Activated CD8-positive, alpha-beta memory T cell treated with anti-CD3 and anti-CD28 coated beads for 36 hours (primary cell): Measurements from ENCODE around the gene CDH15. TPM values are rescaled to one million over a fixed set of nuclear protein-coding genes. Genes with fewer than 3 reads are reported as not detected.

Experiments used
- CTCF ChIA-PET: fragments of 350-600 bp; sonication (Branson Sonifier 250); formaldehyde crosslinking; loops from one replicate; lab custom pipeline; 2021; ENCODE audit warnings: antibody characterized with exemption; lab: Charles Lee
- POLR2A ChIA-PET: fragments of 350-600 bp; sonication (Branson Sonifier 250); formaldehyde crosslinking; loops from one replicate; lab custom pipeline; 2021; ENCODE audit warnings: antibody characterized with exemption; lab: Charles Lee
- total RNA-seq, 2 experiments: library from RNA; stranded (reverse); gene quantifications; one replicate each; pipeline ENCODE4 v1.2.3, GENCODE V29; 2021

The CDH15 gene
- total RNA-seq, 2 experiments from 2014 or later, result not detected

DNA sequence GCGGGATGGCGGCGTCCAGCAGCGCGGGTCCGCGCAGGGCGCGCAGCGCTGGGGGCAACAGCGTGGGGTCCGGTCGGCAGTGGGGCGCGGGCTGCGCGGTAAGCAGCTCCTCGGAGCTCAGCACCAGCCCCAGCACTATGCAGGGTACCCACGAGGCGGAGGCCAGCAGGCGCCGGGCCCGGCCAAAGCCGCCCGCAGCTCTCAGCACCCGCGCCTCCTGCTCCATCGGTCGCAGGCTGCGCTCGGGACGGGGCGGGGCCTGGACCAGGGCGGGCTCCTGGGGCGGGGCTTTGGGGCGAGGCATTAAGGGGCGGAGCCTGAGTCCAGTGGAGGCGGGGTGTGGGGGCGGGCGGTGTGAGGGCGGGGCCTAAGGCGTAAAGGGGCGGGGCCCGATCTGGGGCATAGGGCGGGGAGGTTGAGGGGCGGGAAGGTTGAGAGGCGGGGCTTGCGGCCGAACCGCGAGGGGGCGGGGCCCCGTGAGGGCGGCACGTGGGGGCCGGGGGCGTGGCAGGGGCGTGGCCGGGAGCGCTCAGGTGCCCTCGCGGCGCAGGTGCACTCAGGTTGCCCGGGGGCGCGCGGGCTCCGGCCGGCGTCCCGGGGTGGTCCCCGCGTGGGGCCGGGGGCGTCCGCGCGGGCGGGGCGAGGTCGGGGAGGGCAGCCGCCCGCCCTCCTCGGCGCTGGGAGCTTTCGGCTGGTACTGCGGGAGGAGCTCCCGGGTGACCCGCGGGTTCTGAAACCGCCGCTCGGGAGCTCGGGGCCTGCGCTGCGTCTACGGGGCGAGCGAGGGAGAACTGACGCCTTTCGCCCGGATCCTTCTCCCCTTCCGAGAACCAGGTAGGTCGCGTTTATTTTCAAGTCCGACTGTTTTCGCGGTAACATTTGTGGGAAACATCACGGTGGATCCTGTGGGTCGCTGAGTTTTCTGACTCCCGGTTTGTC is 30.2 kb downstream of the CDH15 start:
- ChIA-PET POLR2A (no interaction called here), CTCF (no interaction called here)

DNA sequence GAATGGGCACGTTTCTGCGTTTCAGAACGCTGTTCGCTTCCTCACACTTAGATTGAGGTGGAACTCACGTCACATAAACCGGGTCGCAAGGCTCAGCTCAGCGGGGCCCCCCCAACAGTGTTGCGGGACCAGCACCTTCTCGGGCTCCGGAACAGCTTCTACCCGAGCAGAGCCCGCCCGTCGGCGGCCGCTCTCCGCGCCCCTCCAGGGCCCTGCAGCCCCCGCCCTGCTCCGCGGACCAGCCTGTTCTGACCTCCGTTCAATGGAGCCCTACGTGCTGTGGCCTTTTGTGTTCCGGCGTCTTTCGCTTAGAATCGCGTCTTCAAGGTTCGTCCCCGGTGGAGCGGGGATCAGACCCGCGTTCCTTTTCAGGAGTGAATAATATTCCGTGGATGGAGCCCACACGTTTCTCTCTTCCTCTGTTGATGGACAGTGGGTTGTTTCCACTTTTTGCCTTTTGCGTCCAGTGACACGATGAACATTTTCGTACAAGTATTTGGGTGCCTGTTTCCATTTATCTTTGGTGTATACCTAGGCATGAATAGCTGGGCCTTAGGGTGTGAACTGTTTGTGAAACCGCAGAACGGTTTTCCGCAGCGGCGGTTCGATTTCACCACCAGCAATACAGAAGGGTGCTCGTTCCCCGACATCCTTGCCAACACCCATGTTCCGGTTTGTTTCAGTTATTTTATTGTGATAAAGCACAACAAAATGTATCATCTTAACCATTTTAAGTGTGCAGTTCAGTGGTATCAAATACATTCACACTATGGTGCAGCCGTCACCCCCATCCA is 31.1 kb downstream of the CDH15 start:
- POLR2A ChIA-PET, result no interaction called here

DNA sequence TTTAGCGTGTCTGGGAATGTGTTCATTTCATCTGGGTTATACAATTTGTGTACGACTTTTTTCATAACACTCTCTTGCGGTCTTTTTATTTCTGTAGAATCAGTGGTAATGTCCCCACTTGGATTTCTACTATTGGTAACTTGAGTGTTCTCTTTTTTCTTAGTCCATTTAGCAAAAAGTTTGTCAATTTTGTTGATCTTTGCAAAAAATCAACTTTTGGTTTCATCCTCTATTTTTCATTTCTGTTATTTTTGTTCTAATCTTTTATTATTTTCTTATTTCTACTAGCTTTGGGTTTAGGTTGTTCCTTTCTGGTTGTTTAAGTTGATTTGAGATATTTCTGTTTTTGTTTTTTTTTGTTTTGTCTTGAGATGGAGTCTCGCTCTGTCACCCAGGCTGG is 36.4 kb downstream of the CDH15 start:
- ChIA-PET POLR2A (no interaction called here), CTCF (no interaction called here)

More for the DNA sequence above, 31.1 kb downstream of the CDH15 start:
- CTCF ChIA-PET, result no interaction called here

DNA sequence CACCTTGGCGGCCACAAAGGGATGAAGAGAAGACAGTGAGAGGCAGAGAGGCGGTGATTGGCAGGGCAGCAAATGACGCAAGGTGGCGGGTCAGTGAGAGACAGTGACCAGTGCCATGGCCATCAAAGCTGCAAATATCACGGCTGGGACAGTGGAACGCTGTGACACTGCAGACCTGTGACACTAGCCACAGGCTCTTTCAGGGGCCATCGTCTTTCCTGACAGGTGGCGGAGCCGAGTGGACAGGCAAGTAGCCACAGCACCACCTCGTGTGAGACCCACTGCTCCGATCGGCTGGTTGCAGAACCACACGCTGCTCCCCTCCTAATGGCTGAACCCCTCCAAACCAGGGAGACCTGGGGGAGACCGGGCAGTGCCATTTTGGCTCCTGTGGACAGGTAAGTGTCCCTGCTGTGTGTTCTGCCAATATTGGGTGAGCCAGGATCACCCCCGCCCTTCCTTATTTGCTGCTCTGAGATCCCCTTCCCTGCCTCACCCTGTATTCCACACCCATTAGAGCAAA is 38.0 kb downstream of the CDH15 start:
- CTCF ChIA-PET, result no interaction called here
- POLR2A ChIA-PET, result no interaction called here

DNA sequence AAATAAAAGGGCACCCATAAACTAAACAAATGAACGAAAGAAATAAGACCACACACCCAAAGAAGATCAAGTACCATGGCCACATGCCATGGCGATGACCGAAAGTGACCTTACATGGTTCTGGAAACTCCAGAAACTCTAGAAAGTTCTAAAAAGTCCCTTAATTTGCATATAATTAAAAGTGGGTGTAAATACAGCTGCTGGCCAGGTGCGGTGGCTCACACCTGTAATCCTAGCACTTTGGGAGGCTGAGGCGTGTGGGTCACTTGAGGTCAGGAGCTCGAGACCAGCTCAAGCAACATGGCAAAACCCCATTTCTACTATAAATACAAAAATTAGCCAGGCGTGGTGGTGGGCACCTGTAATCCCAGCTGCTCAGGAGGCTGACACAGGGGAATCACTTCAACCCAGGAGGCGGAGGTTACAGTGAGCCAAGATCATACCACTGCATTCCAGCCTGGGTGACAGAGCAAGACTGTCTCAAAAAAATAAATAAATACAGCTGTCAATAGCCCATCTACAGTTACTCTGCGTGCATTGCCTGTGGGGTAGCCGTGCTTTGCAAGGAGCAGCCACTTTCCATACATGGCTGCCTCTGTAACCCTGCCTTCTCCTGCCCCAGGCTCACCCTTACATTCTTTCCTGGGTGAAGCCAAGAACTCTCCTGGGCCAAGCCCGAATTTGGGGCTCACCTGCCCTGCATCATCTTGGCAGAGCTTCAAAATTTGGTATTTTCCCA is 38.8 kb downstream of the CDH15 start:
- ChIA-PET CTCF (no interaction called here), POLR2A (no interaction called here)

DNA sequence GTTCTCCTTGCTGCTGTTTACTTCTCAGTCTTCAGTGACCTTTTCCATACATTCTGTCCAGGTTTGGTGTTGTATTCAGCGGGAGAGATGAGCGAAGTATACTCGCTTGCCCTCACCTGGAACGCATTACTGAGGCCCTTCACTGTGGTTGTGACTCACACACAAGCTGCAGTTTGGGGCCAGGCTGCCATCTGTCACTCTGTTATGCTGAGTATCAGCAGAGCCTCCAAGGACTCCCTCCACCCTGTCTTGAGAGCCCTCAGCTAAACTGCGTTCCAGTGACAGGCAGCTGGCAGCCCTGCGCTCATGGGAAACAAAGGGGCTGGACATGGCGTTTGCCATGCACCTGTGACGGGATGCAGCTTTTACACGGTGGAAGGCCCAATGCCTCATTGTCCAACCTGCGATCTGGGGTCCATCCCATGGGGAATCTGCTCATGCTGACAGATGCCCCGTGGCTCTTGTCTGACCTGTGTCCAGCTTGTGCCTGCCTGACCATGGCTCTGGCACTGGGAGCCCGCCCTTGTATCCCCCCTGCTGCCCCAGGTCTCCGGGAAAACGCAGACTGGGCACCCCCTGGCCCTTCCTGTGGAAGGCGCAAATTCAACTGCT is 39.5 kb downstream of the CDH15 start:
- CTCF ChIA-PET, result no interaction called here
- POLR2A ChIA-PET, result no interaction called here

DNA sequence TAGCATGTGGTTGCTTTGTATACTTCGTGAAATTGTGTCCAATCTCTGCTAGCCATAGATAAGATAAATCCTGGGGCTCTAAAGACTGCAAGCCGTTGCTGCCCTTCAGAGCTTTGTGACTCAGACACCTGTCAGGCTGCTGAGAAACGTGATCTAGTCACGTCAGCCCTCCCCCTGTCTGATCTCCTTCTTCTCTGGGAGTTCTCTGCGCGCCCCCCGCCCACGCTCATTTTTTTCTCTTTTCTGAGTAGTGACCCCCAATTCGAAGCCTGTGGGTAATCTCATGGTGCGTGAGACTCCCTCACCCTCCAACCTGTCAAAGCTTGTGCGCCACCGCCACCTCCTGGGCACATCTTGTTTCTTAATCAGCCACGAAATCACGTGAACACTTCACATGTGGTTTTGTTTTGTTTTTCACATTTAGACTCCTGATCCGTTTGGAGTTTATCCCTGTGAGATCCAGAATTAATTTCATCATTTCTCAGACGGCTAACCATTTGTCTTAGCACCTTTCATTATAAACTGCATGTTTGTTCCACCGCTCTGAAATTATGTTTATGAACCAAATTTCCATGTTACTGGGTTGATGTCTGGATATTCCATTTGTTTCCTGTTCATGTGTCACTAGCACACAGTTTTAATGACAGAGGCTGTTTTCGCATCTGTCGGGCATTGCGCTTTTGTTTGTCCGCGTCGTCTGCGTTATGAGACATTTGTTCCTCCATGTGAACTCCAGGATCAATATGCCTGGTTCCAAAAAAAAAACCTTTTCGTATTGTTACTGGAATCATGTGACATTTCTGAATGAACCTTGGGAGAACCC is 45.0 kb downstream of the CDH15 start:
- ChIA-PET CTCF (interaction anchor here (0.6 to 1.0 kb wide), 3 partner anchors 46 to 363 kb away, joined by 3 to 4 read pairs (median 4); no protein-coding TSS in a partner anchor), POLR2A (no interaction called here)

DNA sequence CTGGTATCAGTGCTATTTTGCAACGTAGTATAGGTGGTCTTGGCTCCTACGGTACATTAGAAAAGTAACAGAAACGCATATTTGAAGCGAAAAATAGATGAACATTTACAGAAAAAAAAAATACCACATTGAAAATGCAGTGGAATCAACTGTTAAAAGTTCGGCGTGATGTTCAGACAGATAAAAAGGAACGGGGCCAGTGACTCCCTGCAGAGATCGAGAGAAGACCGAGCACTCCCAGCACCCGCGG is 45.5 kb downstream of the CDH15 start:
- ChIA-PET CTCF (interaction anchor here (1.0 kb wide), 1 partner anchor 364 kb away, joined by 4 read pairs; no protein-coding TSS in a partner anchor), POLR2A (interaction anchor here (1.2 kb wide), 1 partner anchor 30 kb away, joined by 4 read pairs; no protein-coding TSS in a partner anchor)

DNA sequence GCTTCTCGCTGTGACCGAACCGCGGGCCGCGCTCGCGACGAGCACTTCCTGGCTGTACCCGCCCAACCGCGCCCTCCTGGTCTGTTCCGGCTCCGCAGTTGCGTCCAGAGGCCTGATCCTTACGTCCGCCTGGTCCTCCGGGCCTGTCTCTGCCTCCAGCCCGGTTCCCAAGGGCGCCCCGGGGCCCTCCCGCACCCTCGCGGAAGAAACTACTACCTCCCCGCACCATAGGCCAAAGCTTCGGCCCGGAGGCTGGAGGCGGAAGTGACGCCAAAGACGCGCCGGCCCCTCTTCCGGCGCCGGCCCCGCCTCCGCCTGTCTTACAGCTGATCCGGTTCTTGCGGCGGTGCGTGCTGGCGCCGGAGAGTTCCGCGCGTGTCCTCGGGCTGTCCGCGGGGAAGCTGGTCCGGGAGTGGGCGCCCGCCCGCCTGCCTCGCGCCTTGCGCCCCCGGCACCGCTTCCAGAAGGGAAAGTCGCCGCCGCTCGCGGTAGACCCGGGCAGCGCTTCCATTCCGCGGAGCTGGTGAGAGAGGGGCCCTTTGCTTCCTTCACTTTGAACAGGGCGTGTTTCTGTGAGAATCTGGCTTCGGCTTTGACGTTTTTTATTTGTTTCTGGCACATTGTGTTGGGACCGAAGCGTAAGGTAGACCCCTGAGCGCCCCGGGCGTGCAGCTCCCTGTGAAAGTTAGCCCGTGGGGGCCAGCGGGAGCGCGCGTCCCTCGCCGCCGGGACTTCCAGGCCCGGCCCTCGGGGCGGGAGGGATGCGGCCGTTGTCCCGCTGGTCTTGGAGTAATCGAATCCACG is 46.0 kb downstream of the CDH15 start, which contains the start of gene ZNF778:
TSS of gene ZNF778 (plus strand) at position 316 of the 804 bp plus-strand sequence. CDS start 3,425 bp downstream, outside the sequence.
- ChIA-PET CTCF (interaction anchor here (0.6 to 1.4 kb wide), 5 partner anchors 23 to 504 kb away, joined by 3 to 4 read pairs (median 3); no protein-coding TSS in a partner anchor), POLR2A (interaction anchor here (1.2 kb wide), 1 partner anchor 30 kb away, joined by 4 read pairs; no protein-coding TSS in a partner anchor)

DNA sequence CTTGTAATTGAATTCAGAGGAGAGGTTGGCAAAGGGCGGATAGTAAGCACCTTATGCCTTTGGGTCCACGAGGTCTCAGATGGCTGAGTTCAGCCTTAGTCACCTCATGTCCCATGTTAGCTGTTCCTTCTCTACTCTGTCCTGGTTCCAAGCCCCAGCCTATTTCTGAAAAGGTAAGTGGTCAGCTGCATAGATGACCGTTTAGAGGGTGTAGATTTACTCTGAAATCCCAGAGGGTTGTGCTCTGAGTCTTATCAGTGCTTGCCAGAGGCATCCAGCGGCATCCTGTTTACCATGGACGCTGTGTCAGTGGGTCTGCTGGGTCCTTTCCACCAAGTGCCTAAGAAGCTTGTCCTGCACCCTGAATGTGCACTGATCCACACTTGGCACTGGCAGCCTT is 47.8 kb downstream of the CDH15 start:
- POLR2A ChIA-PET, result no interaction called here
- CTCF ChIA-PET, result interaction anchor here (1.0 kb wide), 1 partner anchor 21 kb away, joined by 4 read pairs; no protein-coding TSS in a partner anchor

DNA sequence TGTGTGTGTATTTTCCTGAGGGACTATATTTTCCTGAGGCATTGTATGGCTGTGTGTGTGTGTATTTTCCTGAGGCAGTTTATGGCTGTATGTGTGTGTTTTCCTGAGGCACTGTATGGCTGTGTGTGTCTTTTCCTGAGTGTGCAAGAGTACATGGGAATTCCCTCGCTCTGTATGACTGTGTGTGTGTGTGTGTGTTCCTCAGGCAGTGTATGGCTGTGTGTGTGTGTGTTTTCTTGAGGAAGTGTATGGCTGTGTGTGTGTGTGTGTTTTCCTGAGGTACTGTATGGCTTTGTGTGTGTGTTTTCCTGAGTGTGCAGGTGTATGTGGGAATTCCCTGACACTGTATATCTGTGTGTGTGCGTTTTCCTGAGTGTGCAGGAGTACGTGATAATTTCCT is 50.1 kb downstream of the CDH15 start:
- ChIA-PET CTCF (no interaction called here), POLR2A (no interaction called here)

DNA sequence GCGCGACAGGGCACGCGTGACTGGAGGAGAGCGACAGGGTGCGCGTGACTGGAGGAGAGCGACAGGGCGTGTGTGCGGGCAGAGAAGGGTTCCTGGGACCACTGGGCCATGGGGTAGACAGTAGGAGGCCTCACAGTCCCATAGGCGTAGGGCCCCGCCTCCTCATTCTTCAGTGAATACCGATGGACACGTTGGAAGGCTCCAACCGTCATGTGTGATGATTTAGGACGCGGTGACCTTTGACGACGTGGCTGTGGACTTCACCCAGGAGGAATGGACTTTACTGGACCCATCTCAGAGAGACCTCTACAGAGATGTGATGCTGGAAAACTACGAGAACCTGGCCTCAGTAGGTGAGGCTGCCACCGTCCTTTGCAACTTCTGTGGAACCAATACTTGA is 51.4 kb downstream of the CDH15 start:
- POLR2A ChIA-PET, result no interaction called here
- CTCF ChIA-PET, result no interaction called here

DNA sequence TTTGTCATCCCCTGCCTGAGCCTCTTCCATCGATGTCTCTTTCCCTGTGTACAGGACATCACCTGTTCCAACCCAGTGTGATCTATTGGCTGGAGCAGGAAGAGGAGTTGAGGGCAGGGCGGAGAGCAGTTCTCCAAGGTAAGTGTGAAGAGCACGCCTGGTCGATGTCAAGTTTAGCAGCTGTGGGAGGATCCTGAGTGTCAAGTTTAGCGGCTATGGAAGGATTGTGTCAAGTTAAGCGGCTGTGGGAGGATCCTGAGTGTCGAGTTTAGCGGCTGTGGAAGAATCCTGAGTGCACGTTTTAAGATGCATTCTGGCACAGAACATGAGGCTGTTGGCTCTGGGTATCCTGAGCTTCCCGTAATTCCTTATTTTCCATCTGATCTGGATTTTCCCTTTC is 53.1 kb downstream of the CDH15 start:
- CTCF ChIA-PET, result interaction anchor here (1.1 kb wide), 1 partner anchor 487 kb away, joined by 4 read pairs; no protein-coding TSS in a partner anchor
- POLR2A ChIA-PET, result no interaction called here

DNA sequence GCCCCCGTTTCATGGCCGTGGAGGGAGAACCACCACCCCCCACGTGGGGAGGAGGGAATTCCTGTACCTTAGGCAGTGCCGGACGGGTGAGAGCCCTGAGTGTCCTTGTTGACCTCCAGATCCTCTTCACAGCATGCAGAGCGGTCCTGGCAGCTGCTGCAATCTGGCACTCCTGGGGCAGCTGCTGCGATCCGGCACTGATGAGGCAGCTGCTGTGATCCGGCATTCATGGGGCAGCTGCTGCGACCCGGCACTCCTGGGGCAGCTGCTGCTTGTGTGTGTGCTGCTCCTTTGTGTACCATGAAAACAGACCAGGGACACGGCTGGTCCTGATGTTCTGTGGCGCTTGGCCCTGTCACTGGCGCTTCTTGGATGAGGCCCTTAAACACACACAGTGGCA is 58.7 kb downstream of the CDH15 start:
- ChIA-PET CTCF (interaction anchor here (1.0 kb wide), 1 partner anchor 10 kb away, joined by 3 read pairs; no protein-coding TSS in a partner anchor), POLR2A (no interaction called here)

DNA sequence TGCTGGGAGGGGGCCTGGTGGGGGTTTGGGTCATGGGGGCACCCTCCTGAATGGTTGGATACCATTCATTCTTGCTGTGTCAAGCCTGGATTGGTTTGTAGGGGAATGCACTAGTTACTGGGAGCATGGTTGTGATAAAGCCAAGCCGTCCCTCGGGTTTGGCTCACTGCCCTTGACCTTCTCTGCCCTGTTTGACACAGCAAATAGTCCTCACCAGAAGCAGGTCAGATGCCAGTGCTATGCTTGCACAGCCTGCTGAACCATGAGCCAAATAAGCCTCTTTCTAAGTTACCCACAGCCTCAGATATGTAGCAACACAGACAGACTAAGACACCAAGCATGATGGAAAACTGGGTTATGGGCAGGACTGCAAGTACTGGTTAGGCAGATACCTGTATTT is 60.6 kb downstream of the CDH15 start:
- ChIA-PET CTCF (no interaction called here), POLR2A (no interaction called here)

DNA sequence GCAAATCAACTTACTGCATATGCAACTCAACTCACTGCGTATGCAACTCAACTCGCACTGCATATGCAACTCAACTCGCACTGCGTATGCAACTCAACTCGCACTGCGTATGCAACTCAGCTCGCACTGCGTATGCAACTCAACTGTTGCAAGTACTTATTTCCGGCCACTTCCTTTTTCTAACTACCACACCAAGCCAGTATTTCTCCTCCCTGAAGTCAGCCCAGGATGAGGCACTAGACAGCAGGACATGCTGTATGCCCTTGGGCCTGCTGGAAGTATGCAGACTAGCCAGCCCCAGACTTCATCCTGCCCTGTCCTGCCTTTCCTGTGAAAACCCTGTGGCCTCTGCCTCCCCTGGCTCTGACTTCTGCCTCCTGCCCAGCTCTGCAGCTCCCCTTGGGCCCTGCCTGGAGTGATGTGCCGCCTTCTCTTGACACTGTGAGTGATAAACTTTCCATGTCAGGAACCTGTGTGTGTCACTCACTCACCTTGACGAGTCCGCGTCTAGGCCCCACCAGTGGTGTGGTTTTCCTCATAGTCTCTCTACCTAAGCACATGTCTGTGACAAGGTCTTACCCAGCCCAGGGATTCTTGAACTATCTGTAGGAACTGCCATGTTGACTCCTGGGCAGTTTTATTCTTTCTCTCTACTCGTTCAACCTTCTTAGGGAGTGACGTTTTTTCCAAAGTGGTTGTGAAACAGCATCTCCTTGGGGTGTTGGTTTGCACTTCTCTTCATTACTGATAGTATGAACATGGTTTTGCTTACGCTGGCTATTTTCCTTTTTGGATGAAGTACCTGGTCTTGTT is 62.3 kb downstream of the CDH15 start:
- CTCF ChIA-PET, result no interaction called here
- POLR2A ChIA-PET, result no interaction called here
